ENCODE results near the gene DCTPP1.

- TF ChIP-seq CTCF (conservative IDR thresholded peaks at IDR 0.05; ENCODE audit: low read length) (no peak), EZH2phosphoT487 (IDR thresholded peaks at IDR 0.05; ENCODE audit: borderline replicate concordance) (no peak)
Observed at GRCh38 chr16:30377812-30378235, 52.0 kb downstream of the DCTPP1 start.
